ENCODE results near the gene AHSP.
"Not testable (repeated sequence)": the region's sequence is repeated elsewhere in the genome, so short reads cannot be mapped to it uniquely, and the experiment has no call there.

The AHSP gene

DNA sequence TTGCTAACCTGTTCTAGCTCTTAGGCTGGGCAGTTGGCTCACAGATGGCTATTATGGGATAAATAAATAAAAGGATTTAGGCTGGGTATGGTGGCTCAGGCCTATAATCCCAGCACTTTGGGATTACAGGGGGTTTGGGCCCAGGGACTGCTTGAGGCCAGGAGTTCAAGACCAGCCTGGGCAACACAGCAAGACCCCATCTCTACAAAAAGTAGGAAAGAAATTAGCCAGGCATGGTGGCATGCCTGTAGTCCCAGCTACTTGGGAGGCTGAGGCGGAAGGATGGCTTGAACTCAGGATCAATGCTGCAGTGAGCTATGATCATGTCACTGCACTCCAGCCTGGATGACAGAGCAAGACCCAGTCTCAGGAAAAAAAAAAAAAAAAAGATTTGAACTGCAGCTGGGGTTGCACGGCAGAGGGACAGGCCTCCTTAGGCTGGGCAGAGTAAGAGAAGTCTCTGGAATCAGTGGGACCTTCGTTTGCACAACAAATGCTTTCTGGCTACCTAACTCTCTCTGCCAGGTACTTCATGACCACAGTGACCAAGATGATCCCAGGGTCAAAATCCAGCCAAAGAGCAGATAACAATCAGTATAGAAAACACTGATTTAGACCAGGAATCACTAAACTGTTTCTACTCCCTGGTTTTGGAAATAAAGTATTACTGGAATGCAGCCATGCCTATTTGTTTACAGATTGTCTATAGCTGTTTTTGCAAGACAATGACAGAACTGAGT, 26.3 kb upstream of the AHSP start:
- no peak for DNase-seq

DNA sequence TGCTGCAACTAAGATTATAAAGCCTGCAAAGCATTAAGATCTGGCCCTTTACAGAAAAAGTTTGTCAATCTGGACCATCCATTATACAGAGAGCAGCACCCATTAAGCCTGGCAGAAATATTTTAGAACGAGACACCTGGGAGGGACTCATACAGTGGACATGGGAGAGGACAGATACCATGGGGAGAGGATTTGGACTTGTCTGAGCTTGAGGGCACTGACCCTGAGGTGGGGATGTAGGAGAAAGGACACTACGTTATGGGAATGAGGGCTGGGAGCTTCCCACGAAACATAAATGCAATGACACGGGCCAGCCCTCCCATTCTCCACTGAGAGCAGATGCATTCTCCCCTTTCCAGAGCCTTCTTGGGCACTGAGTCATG, 25.7 kb upstream of the AHSP start:
- no peak for DNase-seq

DNA sequence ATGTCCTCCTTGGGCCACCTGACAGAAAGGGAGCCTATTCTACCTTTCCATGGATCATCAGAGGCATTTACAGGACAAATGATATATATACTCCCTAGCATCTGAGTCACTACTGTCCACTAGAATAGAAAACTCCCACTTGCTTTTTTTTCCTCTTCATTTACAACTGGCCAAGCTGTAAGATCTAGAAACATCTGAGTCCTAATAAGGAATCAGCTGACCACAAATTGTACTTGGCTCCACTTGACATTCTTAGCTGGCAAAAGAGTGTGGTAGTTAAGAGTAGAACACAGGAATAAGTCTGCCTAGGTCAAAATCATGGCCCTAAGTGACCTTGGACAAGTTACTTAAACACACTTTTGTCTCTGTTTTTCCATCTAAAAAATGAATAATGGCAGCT, 24.7 kb upstream of the AHSP start:
- no peak for DNase-seq

DNA sequence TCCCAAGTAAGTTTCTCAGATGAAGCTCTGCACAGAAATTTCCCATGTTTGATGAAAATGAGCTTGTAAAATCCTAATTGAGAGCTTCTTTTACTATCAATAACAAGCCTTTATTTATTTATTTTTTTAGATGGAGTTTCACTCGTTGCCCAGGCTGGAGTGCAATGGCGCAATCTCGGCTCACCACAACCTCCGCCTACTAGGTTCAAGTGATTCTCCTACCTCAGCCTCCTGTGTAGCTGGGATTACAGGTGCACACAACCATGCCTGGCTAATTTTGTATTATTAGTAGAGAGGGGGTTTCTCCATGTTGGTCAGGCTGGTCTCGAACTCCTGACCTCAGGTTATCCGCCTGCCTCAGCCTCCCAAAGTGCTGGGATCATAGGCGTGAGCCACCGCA, 24.1 kb upstream of the AHSP start:
- not testable (repeated sequence) for DNase-seq

DNA sequence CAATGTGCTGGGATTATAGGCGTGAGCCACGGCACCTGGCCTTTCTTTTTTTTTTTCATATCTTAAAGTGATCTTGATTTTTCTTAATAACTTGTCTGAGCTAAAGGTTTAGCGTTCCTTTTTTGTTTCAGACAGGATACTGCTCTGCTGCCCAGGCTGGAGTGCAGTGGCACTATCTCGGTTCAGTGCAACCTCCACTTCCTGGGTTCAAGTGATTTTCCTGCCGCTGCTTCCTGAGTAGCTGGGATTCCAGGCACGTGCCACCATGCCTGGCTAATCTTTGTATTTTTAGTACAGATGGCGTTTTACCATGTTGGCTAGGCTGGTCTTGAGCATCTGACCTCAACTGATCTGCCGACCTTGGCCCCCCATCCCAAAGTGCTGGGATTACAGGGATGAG, 23.5 kb upstream of the AHSP start:
- no peak for DNase-seq

DNA sequence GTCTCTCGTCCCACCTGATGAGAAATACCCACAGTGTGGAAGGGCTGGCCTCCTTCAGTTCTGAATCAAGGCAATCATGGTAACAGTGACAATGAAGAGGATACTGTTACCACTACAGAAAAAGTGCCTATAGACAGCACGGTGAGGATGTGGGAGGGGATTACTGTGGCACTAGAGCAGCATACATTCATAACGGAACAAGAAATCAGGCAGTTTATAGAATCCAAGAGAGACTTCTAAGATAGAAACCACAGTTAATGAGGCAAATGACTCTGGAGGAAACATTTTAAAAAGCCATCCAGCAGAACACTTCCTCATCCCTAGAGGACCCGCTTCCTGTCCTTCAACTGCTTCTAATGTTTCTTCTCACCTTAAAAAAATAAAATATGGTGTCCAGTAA, 22.2 kb upstream of the AHSP start:
- no peak for DNase-seq

DNA sequence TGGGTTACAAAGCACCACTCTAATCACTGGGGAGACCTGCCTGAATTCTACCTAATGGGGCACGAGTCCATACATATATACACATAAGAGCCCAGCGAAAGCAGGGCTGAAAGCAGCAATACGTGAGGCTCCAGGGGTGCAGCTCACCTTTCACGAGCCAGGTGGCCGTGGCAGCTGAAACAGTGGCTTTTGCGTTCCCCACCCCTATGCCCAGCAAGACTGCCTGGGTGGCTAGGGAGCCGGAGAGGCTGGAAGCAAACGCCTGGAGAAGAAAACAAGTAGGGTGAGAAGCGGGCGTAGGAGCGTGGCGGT, 20.1 kb upstream of the AHSP start:
- no peak for DNase-seq

DNA sequence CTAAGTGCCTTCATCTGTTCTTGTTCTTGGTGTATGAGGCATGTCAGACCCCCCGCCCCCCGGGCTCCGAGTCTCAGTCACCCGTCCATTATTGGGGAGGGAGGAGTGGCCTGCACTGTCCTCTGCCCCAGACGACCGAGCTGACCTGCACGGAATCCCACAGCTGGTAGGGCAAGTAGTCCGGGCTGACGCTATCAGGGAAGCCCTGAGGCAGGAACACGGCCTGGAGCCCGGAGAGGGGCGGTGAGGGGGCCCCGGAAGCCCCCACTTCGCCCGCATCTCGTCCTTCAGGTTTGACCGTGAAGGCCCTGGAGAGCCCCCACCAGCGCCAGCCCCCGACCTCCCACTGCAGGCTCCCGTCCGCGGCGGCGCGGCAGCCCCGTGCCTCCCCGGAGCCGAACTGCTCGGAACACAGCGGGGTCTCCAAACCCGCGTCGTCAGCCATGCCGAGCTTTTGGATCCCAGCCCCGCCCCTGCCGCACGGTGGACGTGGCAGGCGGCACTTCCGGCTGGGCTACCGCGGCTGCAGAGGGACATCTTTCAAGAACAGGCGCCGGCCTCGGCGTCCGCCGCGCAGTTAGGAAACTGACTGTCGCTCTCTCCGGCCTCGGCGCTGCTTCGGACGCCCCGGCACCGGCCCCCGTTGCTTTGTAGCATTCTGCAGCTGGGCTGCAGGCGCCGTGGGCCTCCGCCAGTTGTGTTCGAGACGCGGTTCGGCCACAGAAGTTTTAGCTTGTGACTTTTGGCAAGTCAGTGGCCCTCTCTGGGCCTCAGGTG, 19.6 kb upstream of the AHSP start, which contains the start of gene RUSF1:
Gene RUSF1, minus strand, starts transcription at position 463 of the 777 bp plus-strand sequence. Its CDS starts 18 bp downstream, at position 445.
- DNase-seq, result no peak

DNA sequence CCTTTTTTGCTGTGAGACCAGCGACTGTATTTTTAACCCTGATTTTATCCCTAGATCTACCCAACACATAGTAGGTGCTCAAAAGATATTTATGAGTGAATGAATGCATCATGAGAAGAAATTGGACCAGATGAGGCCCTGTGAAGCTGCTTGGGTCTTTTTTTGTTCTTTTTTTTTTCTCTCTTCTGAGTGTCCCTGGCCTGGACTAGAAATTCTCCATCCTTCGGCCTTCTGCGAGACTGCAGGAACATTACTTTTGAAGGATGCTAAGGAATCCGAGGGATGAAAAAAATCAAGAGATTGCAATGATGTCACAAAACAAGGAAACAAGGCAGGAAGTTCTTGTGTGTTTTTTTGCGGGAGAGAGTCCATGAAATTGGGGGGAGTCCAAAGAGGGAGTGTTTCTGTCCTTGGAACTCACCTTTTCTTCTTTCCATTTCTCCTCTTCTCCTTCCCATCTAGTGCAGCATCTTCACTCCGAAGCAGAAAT, 18.9 kb upstream of the AHSP start:
- no peak for DNase-seq

DNA sequence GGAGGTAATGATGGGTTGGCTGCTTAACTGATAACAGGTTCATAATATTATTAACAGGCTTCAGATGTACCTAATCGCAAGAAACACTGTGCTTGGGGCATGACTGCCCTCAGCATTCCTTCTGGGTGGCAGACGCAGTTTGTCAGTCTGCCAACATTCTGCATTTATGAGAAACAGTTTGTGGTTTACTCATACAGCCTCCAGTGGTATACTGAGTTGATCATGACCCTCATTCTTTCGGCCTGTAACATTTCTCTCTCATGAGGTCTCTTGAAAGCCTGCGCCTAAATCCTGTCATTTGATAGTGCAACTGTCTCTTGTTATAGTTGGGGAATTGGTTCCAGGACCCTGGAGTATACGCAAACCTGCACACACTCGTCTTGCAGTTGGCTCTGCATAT, 14.6 kb upstream of the AHSP start:
- no peak for DNase-seq

DNA sequence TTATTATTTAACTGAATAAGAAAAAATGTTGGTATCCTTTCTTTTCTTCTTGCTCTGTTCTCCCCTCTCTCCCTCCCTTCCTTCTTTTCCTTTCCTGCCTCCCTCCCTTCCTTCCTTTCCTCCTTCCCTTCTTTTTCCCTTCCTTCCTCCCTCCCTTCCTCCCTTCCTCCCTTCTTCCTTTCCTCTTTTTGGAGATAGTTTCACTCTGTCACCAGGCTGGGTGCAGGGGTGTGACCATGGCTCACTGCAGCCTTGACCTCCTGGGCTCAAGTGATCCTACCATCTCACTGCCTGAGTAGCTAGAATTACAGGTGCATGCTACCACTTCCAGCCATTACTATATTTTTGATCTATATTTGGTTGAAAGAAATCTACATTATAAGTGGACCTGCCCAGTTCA, 13.8 kb upstream of the AHSP start:
- no peak for DNase-seq

DNA sequence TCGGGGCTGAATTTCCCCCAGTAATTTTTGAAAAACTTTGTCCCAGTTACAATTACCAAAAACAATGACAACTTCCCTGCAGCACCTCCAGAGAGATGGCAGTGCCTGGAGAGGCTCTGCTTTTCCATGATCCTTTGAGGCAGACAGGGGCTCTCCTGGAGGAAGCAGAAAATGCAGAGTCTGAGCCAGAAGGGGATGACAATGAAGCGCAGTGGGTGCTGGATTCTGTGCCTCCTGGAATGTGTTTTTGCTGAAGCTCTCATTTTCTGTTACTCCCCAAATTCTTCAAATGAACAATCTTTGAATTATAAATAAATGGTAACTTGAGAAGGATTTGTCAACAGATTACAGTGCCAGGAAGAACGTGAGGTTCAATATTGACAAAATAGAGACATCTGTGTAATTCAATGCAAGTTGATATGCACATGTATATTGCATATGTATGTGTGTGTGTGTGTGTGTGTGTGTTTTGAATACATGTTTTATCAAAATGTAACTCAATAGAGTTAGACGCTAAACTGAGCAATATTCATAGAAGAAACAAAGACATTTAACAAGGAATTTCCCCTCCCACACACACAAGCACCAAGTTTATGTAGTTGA, 9.8 kb upstream of the AHSP start:
- no peak for DNase-seq

DNA sequence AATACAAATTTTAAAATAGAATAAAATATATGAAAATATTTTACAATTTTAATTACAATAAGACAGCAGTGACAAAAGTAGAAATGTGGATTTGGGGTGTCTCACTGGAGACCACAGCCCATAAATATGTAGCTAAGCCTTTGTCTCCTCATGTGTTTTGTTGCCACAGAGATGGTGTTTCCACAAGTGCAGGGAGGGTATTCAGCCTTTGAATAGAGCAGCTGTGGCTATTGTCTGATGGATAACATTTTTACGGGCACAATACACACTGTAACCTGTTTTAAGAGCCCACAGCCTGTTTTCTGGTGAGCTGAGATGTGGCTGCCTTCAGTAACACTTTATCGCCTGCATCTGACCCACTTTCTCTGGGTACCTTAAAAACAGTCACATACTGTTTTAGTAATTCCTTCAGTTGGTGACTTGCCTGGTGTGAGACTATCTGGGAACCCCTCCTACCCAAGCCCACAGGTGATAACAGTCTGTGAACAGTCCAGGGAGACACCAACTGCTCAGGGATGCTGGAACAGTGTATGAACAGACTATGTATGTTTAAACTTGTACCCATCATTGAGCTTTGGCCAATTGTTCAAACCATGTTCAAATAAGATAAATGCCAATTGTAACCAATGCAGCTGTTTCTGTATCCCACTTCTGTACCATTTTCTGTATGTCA, 7.8 kb upstream of the AHSP start:
- DNase-seq, result no peak

DNA sequence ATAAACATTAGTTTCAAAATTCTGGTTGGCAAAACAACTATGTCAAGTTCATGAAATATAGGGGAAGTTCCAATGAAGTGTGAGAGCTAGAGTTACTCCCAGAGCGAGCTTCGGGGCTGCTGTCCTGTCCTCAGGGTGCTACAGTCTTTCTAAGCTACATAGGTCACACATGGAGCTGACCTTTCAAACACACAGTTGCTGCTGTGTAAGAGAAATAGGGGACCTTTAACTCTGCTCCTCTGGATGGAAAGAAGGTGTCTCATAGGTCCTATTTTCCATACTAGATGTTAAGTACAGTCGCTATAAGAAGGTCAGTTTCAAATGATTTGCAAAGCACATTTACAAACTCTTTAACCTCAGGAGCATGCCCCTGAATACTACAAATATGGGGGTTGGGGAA, 6.3 kb upstream of the AHSP start:
- DNase-seq, result no peak

DNA sequence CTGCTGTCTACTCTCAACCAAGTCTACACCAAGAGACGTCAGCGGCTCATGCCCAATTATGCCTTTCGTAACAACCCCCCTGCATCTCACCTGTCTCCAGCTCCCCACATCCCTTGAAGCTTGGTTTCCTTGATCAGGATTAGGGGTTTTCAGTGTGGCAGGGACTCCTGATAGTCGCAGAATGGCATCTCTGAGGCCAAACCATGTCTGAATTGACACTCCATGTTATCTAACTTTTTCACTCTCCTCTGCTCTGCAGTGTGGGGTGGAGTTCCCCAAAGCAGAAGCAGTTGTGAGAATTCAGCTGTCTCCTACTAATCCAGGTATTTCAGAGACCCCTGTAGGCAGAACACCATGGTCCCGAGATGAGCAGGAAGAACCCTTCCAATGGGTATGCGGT, 5.6 kb upstream of the AHSP start:
- DNase-seq, result no peak

DNA sequence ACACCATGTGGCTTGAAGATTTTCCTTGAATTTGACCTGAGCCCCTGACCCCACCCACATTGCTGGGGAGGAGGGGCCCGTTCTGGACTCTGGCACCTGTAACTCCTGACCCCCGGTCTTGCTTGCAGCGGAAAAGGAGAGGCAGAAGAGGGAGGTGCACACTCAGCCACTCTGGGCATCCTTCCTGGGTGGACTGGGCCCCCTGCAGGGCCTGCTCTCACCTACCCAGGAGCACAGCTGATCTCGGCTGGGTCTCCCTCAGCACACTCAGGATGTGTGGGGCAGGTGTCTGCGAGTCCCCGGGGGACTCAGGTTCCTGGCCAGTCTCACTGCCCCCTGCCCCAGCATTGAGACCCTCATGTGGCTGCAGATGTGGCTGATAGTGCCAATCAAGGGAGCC, 3.9 kb upstream of the AHSP start:
- not testable (repeated sequence) for DNase-seq

DNA sequence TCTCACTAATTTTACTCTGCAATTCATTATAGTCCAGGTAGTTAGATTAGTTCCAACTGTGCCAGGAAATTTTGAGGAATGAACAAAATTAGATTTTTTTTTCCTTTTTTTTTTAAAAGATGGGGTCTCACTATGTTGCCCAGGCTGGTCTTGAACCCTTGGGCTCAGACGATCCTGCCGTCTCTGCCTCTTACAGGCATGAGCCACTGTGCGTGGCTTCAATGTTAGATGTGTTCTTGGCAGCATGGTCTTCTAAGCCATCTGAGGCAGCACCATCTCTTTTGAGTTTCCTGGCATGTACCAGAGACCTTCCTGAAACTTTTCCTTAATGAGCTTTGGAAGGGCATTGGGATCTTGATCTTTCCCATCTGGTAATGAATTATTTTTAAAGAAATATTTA, 2.6 kb upstream of the AHSP start:
- no peak for DNase-seq

DNA sequence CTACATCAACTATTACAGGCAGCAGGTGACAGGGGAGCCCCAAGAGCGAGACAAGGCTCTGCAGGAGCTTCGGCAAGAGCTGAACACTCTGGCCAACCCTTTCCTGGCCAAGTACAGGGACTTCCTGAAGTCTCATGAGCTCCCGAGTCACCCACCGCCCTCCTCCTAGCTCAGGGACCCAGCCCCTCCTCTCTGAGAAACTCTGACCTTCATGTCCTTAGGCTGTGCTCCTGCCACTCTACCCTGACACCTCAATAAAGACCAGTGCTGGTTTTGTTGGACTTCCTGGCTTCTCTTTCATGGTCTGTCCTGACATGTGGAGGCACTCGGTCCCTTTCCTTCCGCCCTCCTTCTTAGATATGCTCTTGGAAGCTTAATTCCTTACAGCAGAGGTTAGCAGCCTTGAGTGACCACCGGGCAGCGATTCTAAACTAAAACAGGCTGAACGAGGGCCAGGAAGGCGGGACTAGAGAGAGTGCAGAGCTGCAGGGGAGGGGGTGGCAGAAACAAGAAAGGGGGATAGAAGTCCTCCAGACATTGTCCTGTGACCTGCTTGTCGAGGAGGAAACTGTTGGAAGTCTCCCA, 915 bp downstream of the AHSP start:
- DNase-seq, result no peak

DNA sequence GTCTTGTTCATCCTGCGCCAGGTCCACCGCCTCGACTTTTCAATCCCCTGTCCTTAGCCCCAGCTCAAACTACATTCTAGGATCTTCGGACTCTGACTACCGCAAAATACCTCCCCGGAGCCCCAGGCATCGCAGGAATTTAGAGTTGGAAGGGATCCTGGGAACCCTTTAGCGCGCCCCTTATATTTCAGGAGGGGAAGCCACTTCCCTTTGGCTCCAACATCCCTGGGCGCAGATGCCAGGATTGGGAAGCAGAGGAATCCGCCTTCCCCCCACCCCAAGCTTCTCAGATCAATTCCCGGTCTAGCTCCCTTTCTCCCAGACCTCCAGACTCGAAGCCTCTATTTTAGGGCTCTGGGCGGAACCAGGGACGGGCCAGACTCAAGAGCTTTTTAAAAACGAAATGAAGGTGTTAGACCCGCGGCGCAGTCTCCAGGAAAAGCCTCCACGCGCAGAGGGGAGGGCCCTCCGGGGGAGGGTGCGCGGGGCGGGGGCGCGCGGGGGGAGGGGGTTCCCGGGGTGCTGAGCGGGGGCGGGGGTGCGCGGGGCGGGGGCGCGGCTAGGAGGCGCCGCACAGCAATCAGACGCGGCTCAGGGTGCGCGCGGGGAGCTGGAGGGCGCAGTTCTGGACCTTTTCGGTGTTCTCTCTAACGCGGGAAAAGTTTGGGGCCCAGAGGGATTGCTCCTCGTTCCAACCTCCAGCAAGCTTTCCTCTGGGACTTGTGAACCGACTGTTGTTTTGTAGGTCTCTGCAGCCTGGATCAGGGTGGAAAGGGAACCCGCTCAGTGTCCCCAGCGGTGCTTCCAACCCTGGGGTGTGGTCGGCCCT, 1.6 kb downstream of the AHSP start:
- DNase-seq, result no peak

DNA sequence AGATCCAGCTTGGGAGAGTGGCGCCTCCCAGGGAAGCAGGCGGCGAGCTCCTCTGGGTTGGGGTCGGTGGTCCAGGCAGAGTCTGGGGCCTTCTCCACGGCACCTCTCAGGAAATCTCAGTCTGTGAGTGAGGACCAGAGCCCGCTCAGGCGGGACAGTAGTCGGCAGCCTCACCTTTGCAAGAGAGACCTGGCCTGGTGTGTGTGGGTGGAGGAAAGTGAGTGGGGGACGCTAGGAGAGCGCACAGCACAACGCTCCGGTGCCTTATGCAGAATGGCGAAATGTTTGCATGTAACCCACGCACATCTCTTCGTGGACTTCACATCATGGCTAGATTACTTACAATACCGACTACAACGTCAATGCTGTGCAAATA, 2.2 kb downstream of the AHSP start:
- no peak for DNase-seq

DNA sequence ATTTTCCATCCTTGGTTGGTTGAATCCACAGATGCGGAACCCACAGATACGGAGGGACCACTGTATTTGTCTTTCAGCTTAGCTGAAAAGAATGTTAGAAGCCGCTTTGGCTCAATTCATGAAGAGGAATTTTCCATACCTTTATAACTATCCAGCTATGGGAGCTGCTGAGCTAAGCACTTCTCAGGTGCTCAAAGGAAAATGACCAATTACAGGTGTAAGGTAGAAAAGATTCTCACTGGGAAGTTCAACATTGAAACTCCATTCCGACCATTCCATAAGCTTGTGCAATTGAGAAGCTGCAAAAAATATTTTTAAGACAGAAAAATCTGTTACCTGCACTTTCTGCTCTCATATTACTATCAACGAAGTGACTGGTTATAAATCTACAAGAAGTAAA, 2.7 kb downstream of the AHSP start:
- DNase-seq, result no peak

DNA sequence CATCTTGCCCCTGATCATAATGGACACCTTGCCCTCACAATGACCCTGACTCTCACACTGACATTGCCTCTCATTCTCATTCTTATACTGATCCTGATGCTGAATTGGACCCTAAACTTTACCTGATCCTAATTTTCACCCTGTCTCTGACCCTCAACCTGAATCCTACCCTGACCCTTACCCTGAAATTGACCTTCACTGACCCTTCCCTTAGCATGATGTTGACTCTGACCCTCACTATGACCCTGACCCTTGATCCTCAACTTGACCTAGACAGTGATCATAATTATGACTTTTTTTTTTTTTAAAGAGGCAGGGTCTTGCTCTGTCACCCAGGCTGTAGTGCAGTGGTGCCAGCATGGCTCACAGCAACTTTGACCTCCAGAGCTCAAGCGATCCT, 3.4 kb downstream of the AHSP start:
- no peak for DNase-seq
